Neural cell (in vitro differentiated cells): ENCODE results near the gene MED27. TPM values are rescaled to one million over a fixed set of nuclear protein-coding genes. Genes with fewer than 3 reads are reported as not detected.

ENCODE experiments used
- H2AFZ ChIP-seq: fragments of 200-600, 300-800 bp; sonication (generic), shearing (Covaris generic); 2 replicates; pipeline ENCODE4 v1.6.0; 2014; ENCODE audit warnings: low read depth, mild to moderate bottlenecking, antibody characterized with exemption, low read length, moderate library complexity
- H3F3A ChIP-seq: fragments of 200-600 bp; shearing (Covaris generic); 2 replicates; pipeline ENCODE4 v1.6.1; 2016; ENCODE audit warnings: mild to moderate bottlenecking, moderate library complexity, mixed read lengths, antibody characterized with exemption, low read length; ENCODE audit not compliant: insufficient read depth, poor library complexity, severe bottlenecking
- H3K27ac ChIP-seq: fragments of 200-600, 300-800 bp; sonication (generic), shearing (Covaris generic); 2 replicates; pipeline ENCODE4 v1.5.1; 2014; ENCODE audit warnings: mild to moderate bottlenecking, low read length, moderate library complexity
- H3K27me3 ChIP-seq: fragments of 300-800, 200-600 bp; sonication (generic), shearing (Covaris generic); 2 replicates; pipeline ENCODE4 v1.6.0; 2014; ENCODE audit warnings: mild to moderate bottlenecking, low read depth, low read length, moderate library complexity; ENCODE audit not compliant: insufficient read depth
- H3K36me3 ChIP-seq: fragments of 300-800, 200-600 bp; sonication (generic), shearing (Covaris generic); 2 replicates; pipeline ENCODE4 v1.5.1; 2014; ENCODE audit warnings: mild to moderate bottlenecking, antibody characterized with exemption, low read length, moderate library complexity; ENCODE audit not compliant: insufficient read depth
- H3K4me2 ChIP-seq: fragments of 300-800, 200-600 bp; sonication (generic), shearing (Covaris generic); 2 replicates; pipeline ENCODE4 v1.6.0; 2014; ENCODE audit warnings: mild to moderate bottlenecking, low read length
- H3K4me3 ChIP-seq: fragments of 300-800, 200-600 bp; sonication (generic), shearing (Covaris generic); 2 replicates; pipeline ENCODE4 v1.5.1; 2014; ENCODE audit warnings: mild to moderate bottlenecking, low read length, moderate library complexity
- H3K79me2 ChIP-seq: fragments of 200-600 bp; shearing (Covaris generic); replicated peaks from 2 replicates; pipeline ENCODE4 v1.6.0; 2014; ENCODE audit warnings: mild to moderate bottlenecking, low read length, moderate library complexity; ENCODE audit not compliant: insufficient read depth
- H3K9ac ChIP-seq: fragments of 300-800, 200-600 bp; sonication (generic), shearing (Covaris generic); 2 replicates; pipeline ENCODE4 v1.6.1; 2016; ENCODE audit warnings: mild to moderate bottlenecking, low read length, mixed read lengths
- H3K9me2 ChIP-seq: fragments of 200-600 bp; shearing (Covaris generic); 2 replicates; pipeline ENCODE4 v1.6.1; 2016; ENCODE audit warnings: mild to moderate bottlenecking, low read length, mixed read lengths; ENCODE audit not compliant: insufficient read depth
- H3K9me3 ChIP-seq: fragments of 200-600, 300-800 bp; sonication (generic), shearing (Covaris generic); 2 replicates; pipeline ENCODE4 v1.6.1; 2016; ENCODE audit warnings: mild to moderate bottlenecking, mixed run types, low read length, moderate library complexity, mixed read lengths
- H4K20me1 ChIP-seq: fragments of 200-600 bp; shearing (Covaris generic); 2 replicates; pipeline ENCODE4 v1.6.1; 2016; ENCODE audit warnings: mild to moderate bottlenecking, mixed run types; ENCODE audit not compliant: insufficient read depth
- CTCF ChIP-seq: fragments of 450-650 bp; IDR thresholded peaks from 2 replicates; pipeline ENCODE4 v1.5.1; 2014; ENCODE audit warnings: antibody characterized with exemption, mild to moderate bottlenecking, moderate library complexity; ENCODE audit not compliant: poor library complexity, severe bottlenecking
- EP300 ChIP-seq: fragments of 450-650 bp; conservative IDR thresholded peaks from 2 replicates; pipeline ENCODE4 v1.6.1; 2014; ENCODE audit warnings: antibody characterized with exemption, mild to moderate bottlenecking, moderate library complexity; ENCODE audit not compliant: poor library complexity, severe bottlenecking
- EZH2 ChIP-seq: fragments of 200-600, 300-800 bp; shearing (Covaris generic), sonication (generic); IDR thresholded peaks from 2 replicates; pipeline ENCODE4 v1.6.1; 2014; ENCODE audit warnings: antibody characterized with exemption, low read length, borderline replicate concordance, mild to moderate bottlenecking; ENCODE audit not compliant: insufficient read depth, poor library complexity, severe bottlenecking
- MXI1 ChIP-seq: fragments of 450-650 bp; conservative IDR thresholded peaks from 2 replicates; pipeline ENCODE4 v1.6.1; 2014; ENCODE audit warnings: antibody characterized with exemption, mild to moderate bottlenecking; ENCODE audit not compliant: poor library complexity, severe bottlenecking
- POLR2AphosphoS5 ChIP-seq: IDR thresholded peaks from 2 replicates; pipeline ENCODE4 v1.6.1; 2012
- RAD21 ChIP-seq: fragments of 450-650 bp; conservative IDR thresholded peaks from 2 replicates; pipeline ENCODE4 v1.6.1; 2014; ENCODE audit warnings: antibody characterized with exemption, mild to moderate bottlenecking, moderate library complexity
- REST ChIP-seq: IDR thresholded peaks from 2 replicates; pipeline ENCODE4 v1.6.1; 2012; ENCODE audit warnings: borderline replicate concordance
- SMC3 ChIP-seq: fragments of 450-650 bp; conservative IDR thresholded peaks from 2 replicates; pipeline ENCODE4 v1.6.1; 2014; ENCODE audit warnings: antibody characterized with exemption, mild to moderate bottlenecking, moderate library complexity; ENCODE audit not compliant: poor library complexity
- TAF1 ChIP-seq: IDR thresholded peaks from 2 replicates; pipeline ENCODE4 v1.6.1; 2012; ENCODE audit warnings: low read depth
- polyA plus RNA-seq: library from polyadenylated mRNA; depleted of rRNA; stranded (reverse); fragments of >200 nt; gene quantifications from 2 replicates; pipeline ENCODE4 v1.2.3, GENCODE V29; 2014

MED27 gene
- polyA plus RNA-seq, 1 donor from 2014 or later = 7.5 TPM

- no peaks in the 10 kb centered on the region for H3K27me3 ChIP-seq
- H4K20me1 ChIP-seq = no peaks in the 10 kb centered on the region
- no peaks in the 10 kb centered on the region for H3K79me2 ChIP-seq
- TF ChIP-seq REST (no peak), CTCF (no peak), EZH2 (no peak), POLR2AphosphoS5 (no peak), TAF1 (no peak), SMC3 (no peak), MXI1 (no peak), EP300 (no peak), RAD21 (no peak)
- H3K27ac ChIP-seq = no peak overlapping the region
- H3F3A ChIP-seq = no peaks in the 10 kb centered on the region
- H3K4me2 ChIP-seq = no peak overlapping the region
- H3K9ac ChIP-seq = no peak overlapping the region
- H3K9me2 ChIP-seq = no peaks in the 10 kb centered on the region
- H3K4me3 ChIP-seq = no peak overlapping the region
- no peak overlapping the region for H2AFZ ChIP-seq
- H3K9me3 ChIP-seq = no peaks in the 10 kb centered on the region
- no peaks in the 10 kb centered on the region for H3K36me3 ChIP-seq
Measured at GRCh38 chr9:131889437-131890251, 190.0 kb downstream of the MED27 start.

GRCh38 chr9:131888923-131889322 lies 190.7 kb downstream of the MED27 start:
- H3K27me3 ChIP-seq = no peaks in the 10 kb centered on the region
- H3K9ac ChIP-seq = no peak overlapping the region
- H3K4me2 ChIP-seq = no peak overlapping the region
- no peak overlapping the region for H2AFZ ChIP-seq
- H3K27ac ChIP-seq = no peak overlapping the region
- no peaks in the 10 kb centered on the region for H3K36me3 ChIP-seq
- H3K4me3 ChIP-seq = no peak overlapping the region
- H3F3A ChIP-seq = no peaks in the 10 kb centered on the region
- H3K9me2 ChIP-seq = no peaks in the 10 kb centered on the region
- TF ChIP-seq EZH2 (no peak), EP300 (no peak), REST (no peak), CTCF (no peak), MXI1 (no peak), SMC3 (no peak), RAD21 (no peak), TAF1 (no peak), POLR2AphosphoS5 (no peak)
- H3K9me3 ChIP-seq = no peaks in the 10 kb centered on the region
- no peaks in the 10 kb centered on the region for H4K20me1 ChIP-seq
- H3K79me2 ChIP-seq = no peaks in the 10 kb centered on the region
